Measurements from ENCODE around the gene ZIC4.

DNA sequence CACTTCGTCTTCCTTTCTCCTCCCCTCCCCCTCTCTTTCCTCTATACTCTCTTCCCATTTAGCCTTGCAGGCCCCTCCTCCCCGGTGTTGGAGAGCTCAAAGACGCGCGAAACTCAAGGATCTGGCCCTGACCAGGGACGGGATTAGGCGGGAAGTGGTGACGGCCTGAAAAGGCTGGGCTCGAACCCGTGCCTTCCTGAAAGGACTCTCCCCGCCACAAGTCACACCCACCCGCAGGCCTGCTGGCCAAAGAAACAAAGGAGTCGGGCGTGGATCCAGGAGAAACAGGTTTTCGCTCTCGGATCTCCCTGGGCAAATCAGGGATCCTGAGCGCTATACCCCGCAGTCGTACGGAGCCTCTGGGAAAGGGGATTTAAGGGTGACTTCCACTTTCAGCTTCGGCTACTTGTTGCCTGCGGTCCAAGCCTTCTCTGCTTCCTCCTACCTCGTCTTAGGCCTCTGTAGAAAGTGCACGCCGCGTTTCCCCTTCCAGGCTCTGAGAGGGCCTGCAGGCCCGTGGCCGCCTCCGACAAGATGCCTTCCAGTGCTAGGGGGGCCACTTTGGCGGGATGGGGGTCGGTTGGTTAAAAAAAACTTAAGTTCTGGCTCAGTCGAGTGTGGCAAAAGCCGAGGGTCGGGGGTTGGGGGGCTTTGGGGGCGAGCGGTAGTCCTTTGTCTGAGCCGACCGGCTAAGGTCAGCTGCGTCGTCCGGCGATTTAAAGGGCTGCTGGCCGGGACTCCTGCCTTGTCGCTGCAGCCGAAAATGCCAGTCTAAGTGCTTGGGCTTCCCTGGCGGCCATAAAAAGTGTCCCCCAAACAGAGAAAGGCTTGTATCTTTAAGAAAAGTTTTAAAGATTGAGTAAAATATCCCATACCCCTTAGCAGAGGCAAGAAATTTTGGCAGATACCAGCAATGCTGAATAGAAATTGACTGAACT, 8.2 kb downstream of the ZIC4 start:
- TF ChIP-seq CTCF (conservative IDR thresholded peaks at IDR 0.05) (no peak), ZFX (IDR thresholded peaks at IDR 0.05) (no peak)
